GM21390 (cell line): ENCODE data around the gene RPL35A.
"Not testable (repeated sequence)": the region's sequence is repeated elsewhere in the genome, so short reads cannot be mapped to it uniquely, and the experiment has no call there.

ENCODE experiments used
- ATAC-seq: cut with Tn5 transposase; IDR thresholded peaks from one replicate; pipeline ENCODE4 v1.9.1; 2021; ENCODE audit not compliant: unreplicated experiment

Gene RPL35A

GRCh38 chr3:197949778-197950676 lies at the start of gene RPL35A:
Gene RPL35A, plus strand, starts transcription at chr3:197950190. Its CDS starts 778 bp downstream, at chr3:197950968.
- peak; percentile 89 for ATAC-seq

- ATAC-seq, result no peak
Measured at GRCh38 chr3:197901626-197902025, 48.4 kb upstream of the RPL35A start.

- peak; percentile 72 for ATAC-seq
Measured at GRCh38 chr3:197906023-197906849, 43.8 kb upstream of the RPL35A start.

GRCh38 chr3:197906850-197907187 lies 43.2 kb upstream of the RPL35A start:
- no peak for ATAC-seq

GRCh38 chr3:197907196-197907595 lies 42.8 kb upstream of the RPL35A start:
- ATAC-seq, result no peak

GRCh38 chr3:197908550-197908949 lies 41.4 kb upstream of the RPL35A start:
- not testable (repeated sequence) for ATAC-seq

- ATAC-seq, result no peak
Measured at GRCh38 chr3:197908957-197909701, 40.9 kb upstream of the RPL35A start.

GRCh38 chr3:197912741-197913476 lies 37.1 kb upstream of the RPL35A start:
- no peak for ATAC-seq

- no peak for ATAC-seq
Measured at GRCh38 chr3:197913641-197914380, 36.2 kb upstream of the RPL35A start.

GRCh38 chr3:197921429-197922275 lies 28.3 kb upstream of the RPL35A start:
- not testable (repeated sequence) for ATAC-seq

GRCh38 chr3:197926418-197926817 lies 23.6 kb upstream of the RPL35A start:
- ATAC-seq, result no peak

- not testable (repeated sequence) for ATAC-seq
Measured at GRCh38 chr3:197927578-197927977, 22.4 kb upstream of the RPL35A start.

- ATAC-seq, result no peak
Measured at GRCh38 chr3:197936819-197937384, 13.1 kb upstream of the RPL35A start.

- no peak for ATAC-seq
Measured at GRCh38 chr3:197940745-197941384, 9.1 kb upstream of the RPL35A start.

- no peak for ATAC-seq
Measured at GRCh38 chr3:197942956-197943556, 6.9 kb upstream of the RPL35A start.

- peak; percentile 2 for ATAC-seq
Measured at GRCh38 chr3:197949191-197949777, 706 bp upstream of the RPL35A start.

- no peak for ATAC-seq
Measured at GRCh38 chr3:197950677-197951061, 679 bp downstream of the RPL35A start.
